Coronary artery (tissue), 2 donors: ENCODE measurements around the gene ADAMTS3.

Experiments
- DNase-seq: peaks from one replicate; pipeline ENCODE4 v3.0.0-alpha.2; 2017; ENCODE audit warnings: low spot score
- H3K27ac ChIP-seq, 2 donors: fragments of 200-600 bp; sonication (generic); one replicate each; pipeline ENCODE4 v1.5.1; 2016 to 2019
- H3K4me3 ChIP-seq: fragments of 200-600 bp; sonication (generic); 2 replicates; pipeline ENCODE4 v1.5.1; 2016; ENCODE audit warnings: mild to moderate bottlenecking, moderate library complexity
- TF ChIP-seq, protein P1 (sequence below): fragments of 200-600 bp; sonication (generic); IDR thresholded peaks from one replicate; pipeline ENCODE4 v1.5.1; 2019; ENCODE audit warnings: antibody characterized with exemption

ADAMTS3 gene

DNA sequence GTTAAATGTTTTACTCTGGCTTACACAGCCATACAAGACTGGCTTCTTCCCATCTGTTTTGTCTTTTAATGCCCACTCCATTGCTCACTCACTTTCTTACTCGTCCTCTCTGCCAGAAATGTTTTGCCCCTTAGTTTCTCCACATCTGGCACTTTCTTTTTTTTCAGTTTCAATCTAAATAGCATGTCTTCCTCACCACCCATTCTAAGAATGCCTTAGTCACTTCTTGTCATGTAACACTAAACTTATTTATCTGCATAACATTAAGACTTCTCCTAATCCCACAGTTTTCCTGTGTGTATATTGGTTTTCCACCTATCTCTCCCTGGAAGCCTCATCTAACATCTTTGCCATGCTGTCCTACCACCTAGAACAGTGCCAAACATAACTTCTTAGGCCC lies 119.3 kb downstream of the ADAMTS3 start:
- DNase-seq: no peak
- H3K27ac ChIP-seq: no peak overlapping the region
- no peak overlapping the region for H3K4me3 ChIP-seq
- TF ChIP-seq, protein P1, sequence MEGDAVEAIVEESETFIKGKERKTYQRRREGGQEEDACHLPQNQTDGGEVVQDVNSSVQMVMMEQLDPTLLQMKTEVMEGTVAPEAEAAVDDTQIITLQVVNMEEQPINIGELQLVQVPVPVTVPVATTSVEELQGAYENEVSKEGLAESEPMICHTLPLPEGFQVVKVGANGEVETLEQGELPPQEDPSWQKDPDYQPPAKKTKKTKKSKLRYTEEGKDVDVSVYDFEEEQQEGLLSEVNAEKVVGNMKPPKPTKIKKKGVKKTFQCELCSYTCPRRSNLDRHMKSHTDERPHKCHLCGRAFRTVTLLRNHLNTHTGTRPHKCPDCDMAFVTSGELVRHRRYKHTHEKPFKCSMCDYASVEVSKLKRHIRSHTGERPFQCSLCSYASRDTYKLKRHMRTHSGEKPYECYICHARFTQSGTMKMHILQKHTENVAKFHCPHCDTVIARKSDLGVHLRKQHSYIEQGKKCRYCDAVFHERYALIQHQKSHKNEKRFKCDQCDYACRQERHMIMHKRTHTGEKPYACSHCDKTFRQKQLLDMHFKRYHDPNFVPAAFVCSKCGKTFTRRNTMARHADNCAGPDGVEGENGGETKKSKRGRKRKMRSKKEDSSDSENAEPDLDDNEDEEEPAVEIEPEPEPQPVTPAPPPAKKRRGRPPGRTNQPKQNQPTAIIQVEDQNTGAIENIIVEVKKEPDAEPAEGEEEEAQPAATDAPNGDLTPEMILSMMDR: no peak

DNA sequence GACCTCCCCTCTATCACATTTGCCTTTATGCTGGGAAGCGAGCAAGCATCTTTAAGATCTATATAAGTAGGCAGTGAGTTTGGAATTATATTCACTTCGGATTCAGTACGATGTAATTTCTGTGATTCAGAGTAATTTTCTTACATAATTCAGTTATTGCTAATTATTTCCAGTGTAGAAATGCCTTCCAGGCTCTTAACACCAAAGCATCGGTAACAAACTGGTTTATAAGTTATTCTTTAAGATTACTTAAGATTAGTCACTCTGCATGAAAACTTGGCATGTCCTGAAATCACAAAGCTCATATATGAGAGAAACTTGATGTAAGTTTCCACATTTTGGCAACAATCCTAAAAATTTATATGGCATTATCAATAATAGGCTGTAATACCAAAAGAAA lies 120.8 kb downstream of the ADAMTS3 start:
- no peak overlapping the region for H3K4me3 ChIP-seq
- H3K27ac ChIP-seq: no peak overlapping the region
- TF ChIP-seq, protein P1: no peak
- no peak for DNase-seq

- DNase-seq: no peak
- TF ChIP-seq, protein P1: no peak
- Histone ChIP-seq H3K4me3 (no peak overlapping the region), H3K27ac (no peak overlapping the region)
These were observed 122.5 kb downstream of the ADAMTS3 start for GRCh38 chr4:72446353-72447055.

DNA sequence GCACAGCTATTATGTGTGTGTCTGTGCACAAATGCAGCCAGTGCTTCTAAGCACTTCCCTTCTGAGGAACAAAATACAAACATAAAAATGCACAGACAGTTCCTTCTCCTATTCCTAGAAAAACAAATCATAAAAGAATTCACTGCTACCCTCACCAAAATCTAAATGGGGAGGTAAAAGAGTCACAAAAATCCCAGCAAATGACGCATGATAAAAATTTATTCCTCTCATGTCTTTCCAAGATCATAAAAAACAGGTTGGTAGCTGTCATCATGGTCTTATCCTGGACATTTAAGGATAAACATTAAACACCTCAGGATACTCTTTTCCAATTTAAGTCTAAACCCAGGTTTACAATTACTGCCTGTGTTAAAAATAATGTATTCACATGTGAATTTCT lies 124.9 kb downstream of the ADAMTS3 start:
- Histone ChIP-seq H3K27ac (no peak overlapping the region), H3K4me3 (no peak overlapping the region)
- TF ChIP-seq, protein P1: no peak
- no peak for DNase-seq

GRCh38 chr4:72442715-72443114 lies 126.3 kb downstream of the ADAMTS3 start:
- H3K4me3 ChIP-seq: no peak overlapping the region
- TF ChIP-seq, protein P1: no peak
- no peak overlapping the region for H3K27ac ChIP-seq
- no peak for DNase-seq

GRCh38 chr4:72442147-72442546 lies 126.9 kb downstream of the ADAMTS3 start:
- H3K27ac ChIP-seq: no peak overlapping the region
- H3K4me3 ChIP-seq: no peak overlapping the region
- DNase-seq: no peak
- TF ChIP-seq, protein P1: no peak

DNA sequence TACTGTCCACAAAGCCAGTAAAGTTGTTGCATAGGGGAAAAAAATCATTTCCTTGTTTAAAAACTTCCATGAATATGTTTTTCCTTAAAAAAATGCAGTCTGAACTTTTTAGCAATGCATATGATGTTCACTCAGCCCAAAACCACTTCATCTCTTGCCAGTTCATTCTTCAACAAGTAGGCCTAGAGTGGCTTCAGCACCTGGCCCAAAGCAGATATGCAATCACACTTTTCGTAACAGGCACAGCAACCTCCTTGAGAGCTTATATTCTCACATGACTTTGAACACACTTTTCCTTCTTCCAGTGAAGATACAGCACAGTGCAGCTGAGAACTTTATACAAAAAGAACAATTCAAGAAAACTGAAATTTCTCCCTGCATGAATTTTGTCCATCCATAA lies 128.6 kb downstream of the ADAMTS3 start:
- H3K27ac ChIP-seq: no peak overlapping the region
- H3K4me3 ChIP-seq: no peak overlapping the region
- TF ChIP-seq, protein P1: no peak
- DNase-seq: no peak
